Measurements from ENCODE around the gene HBQ1.
"Not testable (repeated sequence)": the region's sequence is repeated elsewhere in the genome, so short reads cannot be mapped to it uniquely, and the experiment has no call there.

DNA sequence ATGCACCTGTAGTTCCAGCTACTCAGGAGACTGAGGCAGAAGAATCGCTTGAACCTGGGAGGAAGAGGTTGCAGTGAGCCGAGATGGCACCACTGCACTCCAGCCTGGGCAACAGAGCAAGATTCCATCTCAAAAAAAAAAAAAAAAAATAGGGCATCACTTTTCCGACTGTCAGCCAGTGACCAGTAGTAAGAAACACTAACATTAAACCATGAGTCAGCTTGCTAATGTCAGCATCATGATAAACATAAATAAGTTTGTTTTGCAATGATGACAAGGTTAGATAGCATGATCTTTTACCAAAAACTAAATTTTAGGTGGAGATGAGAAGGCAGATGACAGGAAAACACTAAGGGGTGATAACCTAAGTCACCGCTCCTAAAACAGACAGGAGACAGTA is 29.1 kb downstream of the HBQ1 start:
- TF ChIP-seq, protein P1, sequence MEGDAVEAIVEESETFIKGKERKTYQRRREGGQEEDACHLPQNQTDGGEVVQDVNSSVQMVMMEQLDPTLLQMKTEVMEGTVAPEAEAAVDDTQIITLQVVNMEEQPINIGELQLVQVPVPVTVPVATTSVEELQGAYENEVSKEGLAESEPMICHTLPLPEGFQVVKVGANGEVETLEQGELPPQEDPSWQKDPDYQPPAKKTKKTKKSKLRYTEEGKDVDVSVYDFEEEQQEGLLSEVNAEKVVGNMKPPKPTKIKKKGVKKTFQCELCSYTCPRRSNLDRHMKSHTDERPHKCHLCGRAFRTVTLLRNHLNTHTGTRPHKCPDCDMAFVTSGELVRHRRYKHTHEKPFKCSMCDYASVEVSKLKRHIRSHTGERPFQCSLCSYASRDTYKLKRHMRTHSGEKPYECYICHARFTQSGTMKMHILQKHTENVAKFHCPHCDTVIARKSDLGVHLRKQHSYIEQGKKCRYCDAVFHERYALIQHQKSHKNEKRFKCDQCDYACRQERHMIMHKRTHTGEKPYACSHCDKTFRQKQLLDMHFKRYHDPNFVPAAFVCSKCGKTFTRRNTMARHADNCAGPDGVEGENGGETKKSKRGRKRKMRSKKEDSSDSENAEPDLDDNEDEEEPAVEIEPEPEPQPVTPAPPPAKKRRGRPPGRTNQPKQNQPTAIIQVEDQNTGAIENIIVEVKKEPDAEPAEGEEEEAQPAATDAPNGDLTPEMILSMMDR (IDR thresholded peaks at IDR 0.05) = not testable (repeated sequence)
- TF ChIP-seq POLR2A (IDR thresholded peaks at IDR 0.05; ENCODE audit: low read depth); POLR2AphosphoS5 (IDR thresholded peaks at IDR 0.05): not testable (repeated sequence)

Data from esophagus muscularis mucosa (tissue), 3 donors.